Gastrocnemius medialis (tissue), 4 donors: Measurements from ENCODE around the gene RPP25L.

Source experiments
- POLR2A ChIP-seq, 2 donors: fragments of 450-650 bp; IDR thresholded peaks; one replicate each; pipeline ENCODE4 v1.6.1; 2017; ENCODE audit warnings: antibody characterized with exemption in 2 of 2, mild to moderate bottlenecking in 2 of 2, moderate library complexity in 2 of 2
- TF ChIP-seq, protein P1 (sequence below), 5 experiments: fragments of 450-650 bp in 3 of 5; fragments of 200-600 bp in 2 of 5; sonication (generic) in 2 of 5; IDR thresholded peaks in 4 of 5; conservative IDR thresholded peaks in 1 of 5; 1 replicate in 4 of 5; 2 replicates in 1 of 5; pipeline ENCODE4 v1.5.1; 2016 to 2019; ENCODE audit warnings: antibody characterized with exemption in 5 of 5, mild to moderate bottlenecking in 3 of 5, moderate library complexity in 3 of 5

DNA sequence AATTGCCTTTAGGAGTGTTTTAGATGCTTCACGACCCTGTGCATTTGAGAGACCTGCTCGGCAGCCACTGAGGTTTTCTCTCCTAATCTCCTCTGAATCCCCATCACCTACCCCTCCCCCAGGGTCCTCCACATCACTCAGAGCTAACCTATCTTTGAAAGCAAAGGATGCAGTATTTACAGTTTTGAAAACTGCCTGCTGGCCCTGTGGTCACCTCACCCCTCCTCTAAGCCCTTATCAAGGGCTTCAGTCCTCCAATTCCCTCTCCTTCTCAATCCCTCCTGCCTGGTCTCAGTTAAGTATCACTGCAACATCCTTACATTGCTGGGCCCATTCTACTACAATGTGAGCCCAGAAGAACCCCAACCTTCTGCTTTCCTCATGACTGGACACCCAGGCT, 4.6 kb downstream of the RPP25L start:
- TF ChIP-seq, protein P1, sequence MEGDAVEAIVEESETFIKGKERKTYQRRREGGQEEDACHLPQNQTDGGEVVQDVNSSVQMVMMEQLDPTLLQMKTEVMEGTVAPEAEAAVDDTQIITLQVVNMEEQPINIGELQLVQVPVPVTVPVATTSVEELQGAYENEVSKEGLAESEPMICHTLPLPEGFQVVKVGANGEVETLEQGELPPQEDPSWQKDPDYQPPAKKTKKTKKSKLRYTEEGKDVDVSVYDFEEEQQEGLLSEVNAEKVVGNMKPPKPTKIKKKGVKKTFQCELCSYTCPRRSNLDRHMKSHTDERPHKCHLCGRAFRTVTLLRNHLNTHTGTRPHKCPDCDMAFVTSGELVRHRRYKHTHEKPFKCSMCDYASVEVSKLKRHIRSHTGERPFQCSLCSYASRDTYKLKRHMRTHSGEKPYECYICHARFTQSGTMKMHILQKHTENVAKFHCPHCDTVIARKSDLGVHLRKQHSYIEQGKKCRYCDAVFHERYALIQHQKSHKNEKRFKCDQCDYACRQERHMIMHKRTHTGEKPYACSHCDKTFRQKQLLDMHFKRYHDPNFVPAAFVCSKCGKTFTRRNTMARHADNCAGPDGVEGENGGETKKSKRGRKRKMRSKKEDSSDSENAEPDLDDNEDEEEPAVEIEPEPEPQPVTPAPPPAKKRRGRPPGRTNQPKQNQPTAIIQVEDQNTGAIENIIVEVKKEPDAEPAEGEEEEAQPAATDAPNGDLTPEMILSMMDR (IDR thresholded peaks at IDR 0.05 in 4 of 5, conservative IDR thresholded peaks at IDR 0.05 in 1 of 5), result no peak
- TF ChIP-seq POLR2A (IDR thresholded peaks at IDR 0.05), result no peak
